CD4-positive, alpha-beta T cell treated with Interleukin-17A for 1 hour (primary cell): ENCODE results near the gene FBXL7.
A peak's percentile ranks its signal among the peaks of the same experiment; 100 is the strongest.

Source experiments
- DNase-seq: peaks from one replicate; pipeline ENCODE4 v3.0.0-alpha.2; 2020

Gene FBXL7

DNA sequence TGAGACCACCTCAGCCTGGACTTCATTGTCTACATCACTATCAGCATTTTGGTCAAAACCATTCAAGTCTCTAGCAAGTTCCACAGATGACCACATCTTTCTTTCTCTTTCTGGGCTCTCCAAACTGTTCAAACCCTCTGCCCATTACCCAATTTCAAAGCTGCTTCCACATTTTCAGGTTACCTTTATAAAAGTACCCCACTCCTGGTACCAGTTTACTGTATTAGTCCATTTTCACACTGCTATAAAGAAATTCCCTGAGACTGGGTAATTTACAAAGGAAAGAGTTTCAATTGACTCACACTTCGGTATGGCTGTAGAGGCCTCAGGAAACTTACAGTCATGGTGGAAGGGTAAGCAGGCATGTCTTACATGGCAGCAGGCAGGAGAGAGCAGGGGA lies 84.5 kb downstream of the FBXL7 start:
- no peak for DNase-seq

DNA sequence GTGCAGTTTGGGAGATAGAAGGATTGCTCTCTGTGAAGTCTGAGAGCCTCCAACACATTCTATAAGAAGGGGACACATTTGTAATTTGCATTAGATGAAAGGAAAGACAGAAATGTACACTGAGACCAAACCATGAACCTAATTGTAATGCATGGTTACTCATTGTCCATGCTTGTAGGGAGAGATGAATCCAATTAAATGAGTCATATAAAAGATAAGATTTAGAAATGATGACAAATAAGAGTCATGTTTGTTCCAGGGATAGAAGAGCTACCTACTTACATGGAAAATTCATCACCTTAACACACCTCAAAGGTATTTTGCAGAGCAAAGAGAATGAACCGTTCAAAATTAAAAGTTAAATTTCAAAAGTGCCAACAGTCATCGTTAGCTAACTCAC lies 85.1 kb downstream of the FBXL7 start:
- no peak for DNase-seq

- DNase-seq = no peak
Observed at GRCh38 chr5:15585841-15586591, 86.0 kb downstream of the FBXL7 start.

GRCh38 chr5:15587916-15588315 lies 87.9 kb downstream of the FBXL7 start:
- no peak for DNase-seq

- DNase-seq = no peak
Observed at GRCh38 chr5:15592728-15593127, 92.7 kb downstream of the FBXL7 start.

GRCh38 chr5:15594977-15595568 lies 95.1 kb downstream of the FBXL7 start:
- no peak for DNase-seq

- no peak for DNase-seq
Observed at GRCh38 chr5:15595929-15596328, 95.9 kb downstream of the FBXL7 start.

DNA sequence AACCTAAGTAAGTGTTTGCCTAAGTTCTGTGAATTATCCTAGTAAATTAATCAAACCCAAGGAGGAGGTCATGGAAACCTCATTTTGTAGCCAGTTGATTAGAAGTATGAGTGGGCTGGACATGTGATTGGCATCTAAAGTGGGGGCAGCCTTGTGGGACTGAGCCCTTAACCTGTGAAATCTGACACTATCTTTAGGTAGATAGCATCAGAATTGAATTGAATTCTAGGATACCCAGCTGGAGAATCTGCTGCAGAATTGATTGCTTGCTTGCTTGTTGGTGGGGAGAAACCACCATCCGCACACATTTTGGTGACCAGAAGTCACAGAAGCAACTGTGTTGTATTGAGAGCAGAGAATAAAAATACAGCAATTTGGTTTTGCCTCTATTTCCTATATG lies 97.0 kb downstream of the FBXL7 start:
- DNase-seq = no peak

- no peak for DNase-seq
Observed at GRCh38 chr5:15597804-15598203, 97.8 kb downstream of the FBXL7 start.

DNA sequence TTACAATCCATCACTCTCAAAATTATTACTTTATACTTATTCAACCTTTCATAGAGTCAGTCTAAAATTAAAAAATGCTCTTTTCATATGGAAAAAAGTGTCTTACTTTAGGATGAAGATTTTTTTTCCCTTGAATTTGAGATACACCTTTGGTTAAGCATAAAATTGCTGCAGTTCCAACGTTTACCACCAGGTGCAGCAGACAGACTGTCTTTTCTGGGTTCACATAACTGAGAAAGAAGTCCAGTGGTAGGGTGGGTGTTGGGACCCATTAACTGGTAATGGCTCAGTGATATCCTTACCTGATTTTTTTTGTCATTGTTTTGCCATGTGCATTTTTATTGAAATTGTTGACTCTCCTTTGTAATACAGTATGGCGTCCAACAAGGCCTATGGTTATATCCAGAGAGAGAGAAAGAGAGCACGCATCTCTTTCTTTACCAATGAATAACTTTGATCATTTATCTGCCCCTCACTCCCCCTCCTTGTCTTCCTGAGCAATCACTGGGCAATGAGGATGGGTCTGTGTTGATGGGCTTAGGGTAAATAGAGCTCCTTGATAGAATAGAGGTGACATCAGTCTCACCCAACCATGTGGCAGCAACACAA lies 98.4 kb downstream of the FBXL7 start:
- peak; percentile 7 for DNase-seq

DNA sequence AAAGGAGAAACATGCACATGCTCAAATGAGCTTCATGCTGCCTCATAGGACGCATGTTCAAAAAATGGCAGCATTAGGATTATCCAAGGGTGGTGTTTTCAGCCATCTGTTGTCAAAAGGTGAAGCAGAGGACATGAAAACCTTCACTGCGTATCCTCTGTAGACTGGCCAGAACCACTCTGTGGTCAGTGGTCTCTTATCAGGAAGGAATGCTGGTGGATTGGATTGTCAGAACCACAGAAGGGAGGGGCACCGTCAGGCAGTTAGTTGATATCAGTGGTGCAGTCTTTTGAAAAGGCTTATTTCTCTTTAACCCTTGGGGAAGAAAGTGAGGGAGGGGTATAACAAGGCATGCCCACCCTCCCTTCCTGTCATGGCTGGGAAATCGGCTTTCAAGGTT lies 100.1 kb downstream of the FBXL7 start:
- DNase-seq = no peak

GRCh38 chr5:15601274-15601673 lies 101.3 kb downstream of the FBXL7 start:
- DNase-seq = no peak

DNA sequence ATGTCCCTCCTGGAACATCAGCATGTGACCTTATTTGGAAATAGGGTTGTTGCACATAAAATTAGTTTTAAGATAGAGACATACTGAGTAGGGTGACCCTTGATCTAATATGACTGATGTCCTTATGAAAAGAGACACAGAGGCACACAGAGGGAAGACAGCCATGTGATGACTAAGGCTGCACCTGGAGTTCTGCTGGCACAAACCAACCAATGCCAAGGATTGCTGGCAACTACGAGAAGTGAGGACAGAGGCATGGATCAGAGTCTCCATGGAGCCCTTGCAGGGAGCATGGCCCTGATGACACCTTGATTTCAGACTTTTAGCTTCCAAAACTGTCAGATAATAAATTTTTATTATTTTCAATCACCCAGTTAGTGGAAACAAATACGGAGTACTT lies 101.9 kb downstream of the FBXL7 start:
- no peak for DNase-seq

DNA sequence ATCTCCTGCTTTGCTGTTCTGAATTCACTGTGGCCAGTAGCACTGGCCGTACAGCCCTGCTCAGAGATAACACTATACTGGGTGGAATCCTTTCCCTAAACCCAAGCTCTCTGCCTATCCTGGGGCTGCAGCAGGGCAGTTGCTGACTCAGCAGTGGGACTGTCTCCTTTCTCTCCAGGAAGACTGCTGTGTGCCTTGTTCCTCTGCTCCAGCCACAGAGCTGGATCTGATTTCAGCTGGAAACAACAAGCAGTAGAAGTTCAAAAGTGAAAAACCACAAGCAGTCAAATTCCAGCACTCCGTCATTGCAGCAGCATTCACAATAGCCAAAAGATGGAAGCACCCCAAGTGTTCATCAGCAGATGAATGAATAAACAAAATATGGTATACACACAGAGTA lies 105.0 kb downstream of the FBXL7 start:
- no peak for DNase-seq

GRCh38 chr5:15606197-15606596 lies 106.2 kb downstream of the FBXL7 start:
- no peak for DNase-seq

- no peak for DNase-seq
Observed at GRCh38 chr5:15607076-15607475, 107.1 kb downstream of the FBXL7 start.

- no peak for DNase-seq
Observed at GRCh38 chr5:15609076-15609725, 109.2 kb downstream of the FBXL7 start.

DNA sequence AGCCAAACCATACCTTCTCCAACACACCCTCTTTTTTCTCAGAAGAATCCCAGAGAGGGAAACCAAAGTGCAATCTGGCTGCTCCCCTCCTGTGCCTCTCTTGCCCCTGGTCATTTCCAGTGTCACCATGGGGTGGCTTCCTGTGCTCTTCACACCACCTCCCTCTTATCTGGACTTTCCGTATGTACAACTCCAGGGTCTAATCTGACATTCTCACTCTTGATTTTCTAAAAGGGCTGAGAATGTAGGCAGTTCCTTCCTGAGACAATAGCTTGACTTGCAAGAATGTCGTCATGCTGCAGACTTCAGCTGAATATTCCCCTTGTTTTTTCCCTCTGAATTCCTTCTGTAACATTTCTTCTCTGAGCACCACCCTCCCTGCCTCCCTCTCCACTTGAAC lies 110.2 kb downstream of the FBXL7 start:
- DNase-seq = no peak

GRCh38 chr5:15611008-15611407 lies 111.0 kb downstream of the FBXL7 start:
- DNase-seq = no peak

DNA sequence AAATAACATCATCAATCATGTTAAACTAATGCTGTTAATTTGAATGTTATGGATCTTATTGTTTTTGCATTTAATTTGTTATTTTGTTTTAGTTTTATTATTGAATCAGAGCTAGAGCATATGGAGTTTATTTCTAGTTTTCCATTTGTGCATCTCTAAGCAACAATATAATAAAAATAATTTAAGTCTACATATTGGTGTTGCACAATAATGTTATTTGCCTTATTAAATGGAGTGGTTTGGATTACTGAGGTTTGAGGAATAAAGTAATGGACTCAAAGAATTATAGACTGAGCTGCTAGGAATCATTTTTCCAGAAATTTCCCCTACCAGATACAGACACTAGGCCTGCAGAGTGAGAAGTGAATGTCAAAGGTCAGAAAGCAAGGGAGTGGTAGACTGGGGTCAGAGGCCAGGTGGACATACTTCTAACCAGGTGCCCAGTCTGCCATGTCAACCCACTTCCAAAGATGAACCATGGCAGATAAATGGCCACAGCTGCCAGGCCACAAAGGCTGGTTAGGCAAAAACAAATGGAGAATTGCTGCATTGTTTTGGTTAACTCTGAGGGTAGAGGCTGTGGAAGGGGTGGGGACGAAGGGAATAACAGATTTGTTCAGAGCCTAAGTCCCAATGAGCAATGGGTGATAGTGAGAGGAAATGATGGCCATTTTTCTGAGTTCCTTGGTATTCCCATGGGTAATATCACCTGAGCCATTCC lies 113.1 kb downstream of the FBXL7 start:
- DNase-seq = no peak

DNA sequence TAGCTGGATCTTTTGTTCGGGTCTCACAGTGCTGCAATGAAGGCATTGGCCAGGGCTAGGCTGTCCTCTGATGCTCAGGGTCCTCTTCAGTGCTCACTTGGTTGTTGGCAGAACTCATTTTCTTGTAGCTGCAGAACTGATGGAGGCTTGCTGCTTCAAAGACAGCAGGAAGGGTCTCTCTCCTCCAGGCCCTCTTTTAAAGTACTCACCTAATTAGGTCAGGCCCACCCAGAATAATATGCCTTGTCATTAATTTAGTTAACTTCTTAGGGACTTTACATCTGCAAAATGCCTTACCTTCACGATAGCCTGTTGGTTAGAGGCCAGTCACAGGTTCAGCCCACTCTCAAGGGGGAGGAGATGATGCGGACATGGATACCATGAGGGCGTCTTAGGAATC lies 114.7 kb downstream of the FBXL7 start:
- DNase-seq = no peak

DNA sequence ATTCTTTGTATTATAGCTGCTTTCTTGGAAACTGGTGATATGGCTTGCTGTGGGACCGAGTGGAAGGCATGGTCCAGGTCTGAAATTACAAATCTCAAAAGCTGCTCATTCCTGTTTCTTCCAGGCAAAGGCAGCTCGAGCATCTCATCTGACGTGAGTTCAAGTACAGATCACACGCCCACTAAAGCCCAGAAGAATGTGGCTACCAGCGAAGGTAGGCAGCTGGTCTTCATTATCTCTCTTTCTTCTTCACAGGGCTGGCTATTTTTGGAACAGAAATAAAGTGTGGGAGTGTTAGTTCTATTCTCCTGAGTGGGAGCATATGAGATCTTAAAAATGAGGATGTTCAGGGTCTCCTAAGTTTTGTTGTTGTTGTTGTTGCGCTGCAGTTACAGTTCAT lies 115.9 kb downstream of the FBXL7 start:
- DNase-seq = no peak

DNA sequence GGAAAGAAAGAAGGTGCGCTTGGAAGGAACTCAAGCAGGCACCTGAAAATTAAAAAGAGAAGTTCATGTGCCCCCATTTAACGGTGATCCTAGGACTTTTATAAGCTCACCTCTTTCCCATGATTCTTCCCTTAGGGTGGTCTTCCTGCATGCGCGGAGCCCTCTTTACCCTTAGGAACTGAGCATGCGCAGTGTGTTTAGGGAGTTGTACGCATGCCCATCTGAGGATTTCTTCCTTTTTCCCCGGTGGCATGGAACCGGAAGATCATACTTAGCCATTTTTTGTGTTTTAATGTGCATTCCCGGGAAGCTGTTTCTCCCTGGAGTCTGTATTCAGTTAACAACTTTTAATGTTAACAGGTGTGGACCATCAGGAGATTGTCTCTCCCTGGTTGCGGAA lies 119.0 kb downstream of the FBXL7 start:
- DNase-seq = no peak
